ENCODE data around the gene BTBD6. TPM values are rescaled to one million over a fixed set of nuclear protein-coding genes. Genes with fewer than 3 reads are reported as not detected.

Gene BTBD6
- total RNA-seq, 2 donors from 2014 or later, result 60.0 to 82.5 TPM

DNA sequence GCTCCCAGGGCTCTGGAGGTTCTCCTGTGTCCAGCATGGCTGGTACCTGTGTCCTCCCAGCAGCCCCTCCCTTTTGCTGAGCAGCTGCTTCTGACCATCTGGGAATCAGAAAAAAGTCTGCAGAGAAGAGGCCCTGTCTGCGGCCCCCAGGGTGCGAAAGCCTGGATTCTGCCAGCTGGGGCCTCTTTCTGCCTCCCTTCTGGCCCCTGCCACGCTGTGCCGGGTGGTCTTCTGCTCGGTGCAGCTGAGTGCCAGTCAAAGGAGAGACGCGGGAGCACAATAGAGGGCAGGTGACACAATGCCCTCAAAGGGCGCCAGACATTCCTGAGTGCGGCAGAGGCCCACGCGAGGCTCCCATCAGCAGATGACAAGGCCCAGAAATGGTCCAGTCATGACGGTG, 12.6 kb downstream of the BTBD6 start:
- intact Hi-C loops (cut with DNase I), result no loop called here
- WGBS, result 84% methylated on average over 12 of the region's 12 CpGs

DNA sequence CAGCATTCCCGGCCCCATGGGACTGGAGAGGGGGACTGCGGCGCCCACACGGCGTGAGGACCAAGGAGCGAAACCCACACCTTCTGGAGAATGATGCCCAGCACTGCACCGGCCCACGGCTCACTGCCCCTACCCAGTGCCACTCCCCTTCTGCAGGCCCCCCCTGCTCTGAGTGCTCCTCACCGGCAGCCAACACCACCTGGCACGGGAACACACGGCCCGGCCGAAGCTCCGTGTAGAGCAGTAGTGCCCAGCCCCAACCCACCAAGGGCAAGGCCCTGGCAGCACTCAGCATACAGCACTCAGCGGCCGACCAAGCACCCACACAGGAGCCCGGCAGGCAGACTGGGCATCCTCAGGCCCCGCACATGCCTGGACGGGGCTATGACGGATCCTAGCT, 13.4 kb downstream of the BTBD6 start:
- no peaks in the 10 kb centered on the region for H3K9me3 ChIP-seq
- no peak overlapping the region for H3K4me3 ChIP-seq
- H3K36me3 ChIP-seq, result no peaks in the 10 kb centered on the region
- H3K4me1 ChIP-seq (replicated peaks), result no peaks in the 10 kb centered on the region
- WGBS, result 88% methylated on average over 20 of the region's 20 CpGs
- H3K27me3 ChIP-seq (replicated peaks; ENCODE audit: insufficient read depth), result no peaks in the 10 kb centered on the region
- intact Hi-C loops (cut with DNase I), result no loop called here
- H3K27ac ChIP-seq, result no peak overlapping the region
- no peak for DNase-seq (ENCODE audit: low spot score)
- no peak for TF ChIP-seq POLR2AphosphoS5 (IDR thresholded peaks at IDR 0.05)
- TF ChIP-seq POLR2A (IDR thresholded peaks at IDR 0.05), result no peak
- TF ChIP-seq, protein P1, sequence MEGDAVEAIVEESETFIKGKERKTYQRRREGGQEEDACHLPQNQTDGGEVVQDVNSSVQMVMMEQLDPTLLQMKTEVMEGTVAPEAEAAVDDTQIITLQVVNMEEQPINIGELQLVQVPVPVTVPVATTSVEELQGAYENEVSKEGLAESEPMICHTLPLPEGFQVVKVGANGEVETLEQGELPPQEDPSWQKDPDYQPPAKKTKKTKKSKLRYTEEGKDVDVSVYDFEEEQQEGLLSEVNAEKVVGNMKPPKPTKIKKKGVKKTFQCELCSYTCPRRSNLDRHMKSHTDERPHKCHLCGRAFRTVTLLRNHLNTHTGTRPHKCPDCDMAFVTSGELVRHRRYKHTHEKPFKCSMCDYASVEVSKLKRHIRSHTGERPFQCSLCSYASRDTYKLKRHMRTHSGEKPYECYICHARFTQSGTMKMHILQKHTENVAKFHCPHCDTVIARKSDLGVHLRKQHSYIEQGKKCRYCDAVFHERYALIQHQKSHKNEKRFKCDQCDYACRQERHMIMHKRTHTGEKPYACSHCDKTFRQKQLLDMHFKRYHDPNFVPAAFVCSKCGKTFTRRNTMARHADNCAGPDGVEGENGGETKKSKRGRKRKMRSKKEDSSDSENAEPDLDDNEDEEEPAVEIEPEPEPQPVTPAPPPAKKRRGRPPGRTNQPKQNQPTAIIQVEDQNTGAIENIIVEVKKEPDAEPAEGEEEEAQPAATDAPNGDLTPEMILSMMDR (IDR thresholded peaks at IDR 0.05), result no peak

More for the DNA sequence above, 12.6 kb downstream of the BTBD6 start:
- TF ChIP-seq, protein P1 (IDR thresholded peaks at IDR 0.05), result no peak
- no peak for TF ChIP-seq POLR2A (IDR thresholded peaks at IDR 0.05)
- TF ChIP-seq POLR2AphosphoS5 (IDR thresholded peaks at IDR 0.05), result no peak
- no peak for DNase-seq (ENCODE audit: low spot score)
- H3K27me3 ChIP-seq (replicated peaks; ENCODE audit: insufficient read depth), result no peaks in the 10 kb centered on the region
- H3K4me3 ChIP-seq, result no peak overlapping the region
- no peaks in the 10 kb centered on the region for H3K4me1 ChIP-seq (replicated peaks)
- H3K9me3 ChIP-seq, result no peaks in the 10 kb centered on the region
- no peak overlapping the region for H3K27ac ChIP-seq
- no peaks in the 10 kb centered on the region for H3K36me3 ChIP-seq

DNA sequence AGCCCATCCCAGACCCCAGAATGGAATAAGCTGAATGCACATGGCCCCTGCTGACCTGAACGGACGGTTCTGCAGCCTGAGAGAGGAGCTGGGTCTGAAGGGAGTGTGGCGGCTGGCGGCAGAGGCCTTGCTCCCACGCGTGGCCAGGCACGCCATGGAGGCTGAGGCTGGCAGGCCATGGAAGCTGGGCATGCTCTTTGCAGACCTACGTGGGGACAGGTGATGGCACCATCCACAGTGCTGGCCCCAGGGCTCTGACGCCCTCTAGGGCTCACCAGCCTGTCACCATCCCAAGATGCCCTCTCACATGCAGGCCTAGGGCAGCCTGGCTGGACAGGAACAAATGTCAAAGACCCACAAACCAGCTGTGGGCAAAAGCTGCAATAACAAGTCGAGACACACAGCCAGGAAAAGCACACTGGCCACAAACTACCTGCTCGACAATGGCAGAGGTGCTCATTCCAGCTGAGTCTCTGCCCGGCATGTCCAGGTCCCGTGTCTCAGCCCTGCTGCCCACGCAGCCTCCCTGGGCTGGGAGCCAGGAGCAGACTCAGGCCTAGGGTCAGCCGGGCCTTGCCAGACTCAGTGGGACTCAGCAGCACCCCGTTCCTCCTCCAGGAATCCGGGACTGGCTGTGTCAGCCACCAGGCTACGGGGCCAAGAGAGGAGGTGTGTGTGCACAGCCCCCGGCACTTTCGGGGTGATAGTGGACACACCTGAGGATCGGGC, 19.7 kb downstream of the BTBD6 start:
- peaks cover 3% of the 10 kb centered on the region for H3K4me1 ChIP-seq (replicated peaks)
- intact Hi-C loops (cut with DNase I), result no loop called here
- H3K27me3 ChIP-seq (replicated peaks; ENCODE audit: insufficient read depth), result no peaks in the 10 kb centered on the region

DNA sequence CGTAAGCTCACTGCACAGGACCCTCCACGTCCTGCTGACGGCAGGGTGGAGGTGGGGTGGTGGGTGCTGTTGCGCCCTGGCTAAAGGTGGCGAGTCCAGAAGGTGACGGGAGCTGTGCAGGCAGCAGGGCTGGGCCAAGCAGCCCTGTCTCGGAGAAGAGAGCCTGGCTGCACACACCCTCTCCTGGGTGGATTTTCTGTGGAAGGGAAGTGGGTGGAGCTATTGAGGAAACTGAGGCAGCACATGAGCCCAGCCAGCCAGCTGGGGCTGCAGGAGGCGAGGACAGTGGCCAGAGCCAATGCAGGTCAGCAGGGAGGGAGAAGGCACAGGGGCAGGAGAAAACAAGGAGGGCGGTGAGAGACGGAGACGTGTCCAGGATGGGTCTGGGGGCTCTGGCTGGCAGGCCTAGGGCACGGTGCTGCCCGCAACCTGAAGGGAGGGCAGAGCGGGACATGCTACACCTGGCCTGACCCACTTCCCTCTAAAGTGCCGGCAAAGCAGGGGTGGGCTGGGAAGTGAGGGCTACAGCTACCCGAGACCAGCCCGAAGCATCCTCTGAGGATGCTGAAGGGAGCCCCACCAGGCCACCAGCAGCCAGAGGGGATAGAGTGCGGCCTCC, 20.5 kb downstream of the BTBD6 start:
- no peak for TF ChIP-seq POLR2AphosphoS5 (IDR thresholded peaks at IDR 0.05)
- TF ChIP-seq POLR2A (IDR thresholded peaks at IDR 0.05), result no peak
- TF ChIP-seq, protein P1 (IDR thresholded peaks at IDR 0.05), result no peak

More for the DNA sequence above, 19.7 kb downstream of the BTBD6 start:
- Histone ChIP-seq H3K9me3 (no peaks in the 10 kb centered on the region), H3K27ac (no peak overlapping the region), H3K36me3 (no peaks in the 10 kb centered on the region), H3K4me3 (no peak overlapping the region)
- no peak for DNase-seq (ENCODE audit: low spot score)
- no peak for TF ChIP-seq POLR2AphosphoS5 (IDR thresholded peaks at IDR 0.05)
- no peak for TF ChIP-seq POLR2A (IDR thresholded peaks at IDR 0.05)
- TF ChIP-seq, protein P1 (IDR thresholded peaks at IDR 0.05), result no peak
- 87% methylated on average over 21 of the region's 21 CpGs for WGBS

DNA sequence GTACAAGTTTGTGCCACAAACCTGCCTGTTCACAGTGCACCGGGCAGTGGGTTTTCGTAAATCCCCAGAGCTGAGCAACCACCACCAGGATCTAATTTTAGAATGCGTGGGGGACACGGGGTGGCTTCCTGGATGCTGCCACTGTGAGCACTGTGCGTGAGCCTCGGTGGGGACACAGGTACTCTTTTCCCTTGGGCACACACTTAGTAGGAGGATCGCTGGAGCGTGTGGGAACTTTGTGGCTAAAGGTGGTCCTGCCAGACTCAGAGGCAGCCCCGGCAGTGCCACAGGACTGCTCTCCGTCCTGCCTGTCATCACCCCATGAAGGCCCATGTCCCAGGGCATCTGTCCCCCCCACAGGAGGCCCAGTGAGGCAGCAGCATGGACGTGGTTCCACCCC, 21.1 kb downstream of the BTBD6 start:
- TF ChIP-seq POLR2A (IDR thresholded peaks at IDR 0.05) (no peak), POLR2AphosphoS5 (IDR thresholded peaks at IDR 0.05) (no peak)
- TF ChIP-seq, protein P1 (IDR thresholded peaks at IDR 0.05), result no peak
- no peak for DNase-seq (ENCODE audit: low spot score)
- H3K4me3 ChIP-seq, result no peak overlapping the region
- no peaks in the 10 kb centered on the region for H3K36me3 ChIP-seq
- intact Hi-C loops (cut with DNase I), result no loop called here
- WGBS, result 88% methylated on average over 11 of the region's 11 CpGs
- H3K4me1 ChIP-seq (replicated peaks), result peaks cover 3% of the 10 kb centered on the region
- H3K9me3 ChIP-seq, result no peaks in the 10 kb centered on the region
- H3K27ac ChIP-seq, result no peak overlapping the region
- H3K27me3 ChIP-seq (replicated peaks; ENCODE audit: insufficient read depth), result no peaks in the 10 kb centered on the region

More for the DNA sequence above, 20.5 kb downstream of the BTBD6 start:
- Histone ChIP-seq H3K27ac (no peak overlapping the region), H3K9me3 (no peaks in the 10 kb centered on the region), H3K4me3 (no peak overlapping the region), H3K27me3 (replicated peaks; ENCODE audit: insufficient read depth) (no peaks in the 10 kb centered on the region), H3K4me1 (replicated peaks) (peaks cover 3% of the 10 kb centered on the region), H3K36me3 (no peaks in the 10 kb centered on the region)
- no peak for DNase-seq (ENCODE audit: low spot score)
- whole genome bisulfite sequencing, result 92% methylated on average over 16 of the region's 18 CpGs
- intact Hi-C loops (cut with DNase I), result no loop called here

Measured in prostate gland (tissue), 2 donors.